Astrocyte (in vitro differentiated cells and primary cell): Measurements from ENCODE around the gene DHRS3. TPM values are rescaled to one million over a fixed set of nuclear protein-coding genes. Genes with fewer than 3 reads are reported as not detected.
"Not testable (repeated sequence)": the region's sequence is repeated elsewhere in the genome, so short reads cannot be mapped to it uniquely, and the experiment has no call there.

ENCODE experiments used
- DNase-seq: peaks from one replicate; pipeline ENCODE4 v3.0.0-alpha.2; 2010; ENCODE audit warnings: low read depth
- FAIRE-seq: peaks from 2 replicates; lab custom pipeline; 2011; peaks lifted over from hg19 to GRCh38; lab: Jason Lieb, UNC
- H2AFZ ChIP-seq: 2 replicates; pipeline ENCODE4 v1.6.0; 2012; ENCODE audit warnings: low read depth, low read length, inconsistent platforms
- H3K27ac ChIP-seq: 2 replicates; pipeline ENCODE4 v1.5.1; 2011; ENCODE audit warnings: low read depth, low read length, inconsistent platforms
- H3K27me3 ChIP-seq: 2 replicates; pipeline ENCODE4 v1.6.0; 2011; ENCODE audit warnings: low read length, inconsistent platforms; ENCODE audit not compliant: insufficient read depth
- H3K36me3 ChIP-seq: 2 replicates; pipeline ENCODE4 v1.5.1; 2011; ENCODE audit warnings: low read length, inconsistent platforms; ENCODE audit not compliant: insufficient read depth
- H3K4me1 ChIP-seq: 2 replicates; pipeline ENCODE4 v1.5.1; 2011; ENCODE audit warnings: low read length, inconsistent platforms; ENCODE audit not compliant: insufficient read depth
- H3K4me2 ChIP-seq: 2 replicates; pipeline ENCODE4 v1.6.0; 2012; ENCODE audit warnings: low read length, inconsistent platforms
- H3K4me3 ChIP-seq: 2 replicates; pipeline ENCODE4 v1.5.1; 2011; ENCODE audit warnings: low read depth, mild to moderate bottlenecking, low read length, inconsistent platforms; ENCODE audit not compliant: insufficient read depth
- H3K79me2 ChIP-seq: 2 replicates; pipeline ENCODE4 v1.6.0; 2012; ENCODE audit warnings: mild to moderate bottlenecking, low read length, inconsistent platforms; ENCODE audit not compliant: insufficient read depth
- H3K9ac ChIP-seq: 2 replicates; pipeline ENCODE4 v1.6.0; 2012; ENCODE audit warnings: mild to moderate bottlenecking, low read length, inconsistent platforms
- H3K9me3 ChIP-seq: 2 replicates; pipeline ENCODE4 v1.5.1; 2012; ENCODE audit warnings: low read depth, mild to moderate bottlenecking, low read length, inconsistent platforms; ENCODE audit not compliant: insufficient read depth
- H4K20me1 ChIP-seq: 2 replicates; pipeline ENCODE4 v1.6.0; 2012; ENCODE audit warnings: low read length, inconsistent platforms; ENCODE audit not compliant: insufficient read depth
- H3K27ac Mint-ChIP-seq: one replicate; pipeline ENCODE4 v1.8.0; 2021; ENCODE audit warnings: mild to moderate bottlenecking, mixed read lengths; ENCODE audit not compliant: unreplicated experiment
- H3K27me3 Mint-ChIP-seq: one replicate; pipeline ENCODE4 v1.8.0; 2021; ENCODE audit warnings: low read depth, mixed read lengths; ENCODE audit not compliant: unreplicated experiment
- H3K36me3 Mint-ChIP-seq: one replicate; pipeline ENCODE4 v1.8.0; 2021; ENCODE audit warnings: low read depth, mixed read lengths; ENCODE audit not compliant: unreplicated experiment
- H3K4me1 Mint-ChIP-seq: one replicate; pipeline ENCODE4 v1.8.0; 2021; ENCODE audit warnings: low read depth, mixed read lengths; ENCODE audit not compliant: unreplicated experiment
- H3K4me3 Mint-ChIP-seq: one replicate; pipeline ENCODE4 v1.8.0; 2021; ENCODE audit warnings: mild to moderate bottlenecking, moderate library complexity, mixed read lengths; ENCODE audit not compliant: unreplicated experiment
- H3K9me3 Mint-ChIP-seq: one replicate; pipeline ENCODE4 v1.8.0; 2021; ENCODE audit warnings: mild to moderate bottlenecking, mixed read lengths; ENCODE audit not compliant: unreplicated experiment
- CTCF ChIP-seq: IDR thresholded peaks from 2 replicates; pipeline ENCODE4 v1.5.1; 2011; ENCODE audit warnings: low read depth, mild to moderate bottlenecking, inconsistent platforms, low read length, moderate library complexity; ENCODE audit not compliant: insufficient read depth
- EZH2 ChIP-seq: IDR thresholded peaks from 2 replicates; pipeline ENCODE4 v1.6.1; 2012; ENCODE audit warnings: mild to moderate bottlenecking, low read length, inconsistent platforms; ENCODE audit not compliant: insufficient read depth
- total RNA-seq: library from RNA; stranded (reverse); gene quantifications from 2 replicates; pipeline ENCODE4 v1.2.1, GENCODE V29; 2021

The DHRS3 gene
- total RNA-seq, 1 donor from 2014 or later: 3.4 TPM

- Histone ChIP-seq H2AFZ (no peak overlapping the region), H3K27me3 (no peaks in the 10 kb centered on the region), H3K4me2 (no peak overlapping the region), H3K27ac (no peak overlapping the region), H3K36me3 (no peaks in the 10 kb centered on the region), H3K9ac (no peak overlapping the region), H3K79me2 (no peaks in the 10 kb centered on the region), H3K4me1 (no peaks in the 10 kb centered on the region), H4K20me1 (no peaks in the 10 kb centered on the region), H3K4me3 (no peak overlapping the region), H3K9me3 (peaks cover 11% of the 10 kb centered on the region)
- DNase-seq: no peak
- Mint-ChIP-seq H3K36me3 (peaks cover 3% of the 10 kb centered on the region), H3K4me1 (no peaks in the 10 kb centered on the region), H3K9me3 (peaks cover 26% of the 10 kb centered on the region), H3K27me3 (peaks cover 7% of the 10 kb centered on the region), H3K4me3 (no peak overlapping the region), H3K27ac (no peak overlapping the region)
- FAIRE-seq: no peak
- TF ChIP-seq CTCF (no peak), EZH2 (no peak)
Observed at GRCh38 chr1:12565094-12565965, 52.7 kb downstream of the DHRS3 start.

- H3K36me3 Mint-ChIP-seq, DNase-seq, FAIRE-seq, H2AFZ ChIP-seq, H3K9ac ChIP-seq, H3K36me3 ChIP-seq, H3K4me3 Mint-ChIP-seq, H3K4me1 ChIP-seq, H3K27ac ChIP-seq, H3K4me3 ChIP-seq, H3K27me3 ChIP-seq, H3K4me1 Mint-ChIP-seq, H3K27ac Mint-ChIP-seq, H3K4me2 ChIP-seq, H3K27me3 Mint-ChIP-seq, H3K79me2 ChIP-seq, H4K20me1 ChIP-seq: not testable (repeated sequence)
- H3K9me3 Mint-ChIP-seq: peaks cover 26% of the 10 kb centered on the region
- peaks cover 11% of the 10 kb centered on the region for H3K9me3 ChIP-seq
Observed at GRCh38 chr1:12564251-12564650, 53.8 kb downstream of the DHRS3 start.

GRCh38 chr1:12562955-12563576 is 54.9 kb downstream of the DHRS3 start:
- Histone ChIP-seq H3K4me2 (no peak overlapping the region), H2AFZ (no peak overlapping the region), H3K4me1 (no peaks in the 10 kb centered on the region), H3K27me3 (no peaks in the 10 kb centered on the region), H3K9me3 (peaks cover 11% of the 10 kb centered on the region), H3K27ac (no peak overlapping the region), H4K20me1 (no peaks in the 10 kb centered on the region), H3K79me2 (no peaks in the 10 kb centered on the region), H3K36me3 (no peaks in the 10 kb centered on the region), H3K4me3 (no peak overlapping the region), H3K9ac (no peak overlapping the region)
- Mint-ChIP-seq H3K27me3 (peaks cover 5% of the 10 kb centered on the region), H3K9me3 (peaks cover 28% of the 10 kb centered on the region), H3K36me3 (no peaks in the 10 kb centered on the region), H3K4me3 (no peak overlapping the region), H3K27ac (no peak overlapping the region), H3K4me1 (no peaks in the 10 kb centered on the region)
- FAIRE-seq: no peak
- no peak for DNase-seq
- no peak for TF ChIP-seq CTCF
- no peak for TF ChIP-seq EZH2
